ENCODE results near the gene IGSF23.
"Not testable (repeated sequence)": the region's sequence is repeated elsewhere in the genome, so short reads cannot be mapped to it uniquely, and the experiment has no call there.

Gene IGSF23

GRCh38 chr19:44585371-44586133 lies 27.8 kb upstream of the IGSF23 start:
- in situ Hi-C loops (cut with MboI; ENCODE audit: low pct_unique_long_range_greater_than_20kb, low sequenced_read_pairs): no loop called here

DNA sequence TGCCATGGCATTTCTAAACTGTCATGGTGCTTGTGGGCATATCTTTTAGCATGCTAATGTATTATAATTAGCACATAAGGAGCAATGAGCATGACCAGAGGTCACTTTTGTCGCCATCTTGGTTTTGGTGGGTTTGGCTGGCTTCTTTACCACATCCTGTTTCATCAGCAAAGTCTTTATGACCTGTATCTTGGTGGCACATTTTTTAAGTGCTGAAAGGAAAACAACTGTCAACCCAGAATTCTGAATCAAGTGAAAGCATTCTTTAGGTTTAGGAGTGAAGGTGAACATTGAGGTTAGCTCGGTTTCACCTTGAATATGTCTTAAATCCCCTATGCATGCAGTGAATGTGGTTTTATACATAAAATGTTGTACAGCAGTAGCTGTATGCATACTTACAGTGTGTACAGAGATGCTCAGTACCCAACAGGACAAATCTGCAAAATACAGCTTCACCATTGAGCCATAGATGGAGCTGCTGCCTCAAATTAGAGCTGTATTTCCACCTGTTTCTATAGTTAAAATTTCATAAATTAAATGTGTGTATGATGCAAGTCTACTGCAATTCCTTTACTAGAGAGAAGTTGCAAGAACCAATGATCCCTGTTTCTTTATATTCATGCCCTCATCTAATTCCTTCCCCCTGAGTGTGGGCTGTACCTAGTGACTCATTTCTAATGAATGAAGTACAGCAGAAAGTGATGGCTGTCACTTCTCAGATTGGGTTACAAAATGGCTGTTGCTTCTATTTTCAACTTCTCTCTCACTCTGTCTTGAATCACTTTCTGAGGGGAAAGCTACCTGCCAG lies 25.2 kb upstream of the IGSF23 start:
- peak; percentile 89 for DNase-seq
- in situ Hi-C loops (cut with MboI; ENCODE audit: low pct_unique_long_range_greater_than_20kb, low sequenced_read_pairs): no loop called here

More at GRCh38 chr19:44585371-44586133, 27.8 kb upstream of the IGSF23 start:
- DNase-seq: no peak

DNA sequence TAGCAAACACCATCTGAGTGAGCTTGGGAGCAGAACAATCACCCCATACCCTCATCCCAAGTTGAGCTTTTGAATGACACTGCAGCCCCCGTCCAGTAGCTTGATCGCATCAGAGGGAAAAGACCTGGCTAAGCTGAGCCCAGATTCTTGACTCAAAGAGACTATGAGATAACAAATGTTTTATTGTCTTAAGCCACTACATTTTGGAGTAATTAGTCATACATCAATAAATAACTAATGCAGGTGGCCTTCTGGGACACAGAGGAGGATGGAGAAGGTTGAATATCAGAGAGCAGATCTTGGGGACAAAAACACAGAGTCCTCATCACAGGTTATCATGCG lies 24.6 kb upstream of the IGSF23 start:
- no peak for DNase-seq
- in situ Hi-C loops (cut with MboI; ENCODE audit: low pct_unique_long_range_greater_than_20kb, low sequenced_read_pairs): no loop called here

DNA sequence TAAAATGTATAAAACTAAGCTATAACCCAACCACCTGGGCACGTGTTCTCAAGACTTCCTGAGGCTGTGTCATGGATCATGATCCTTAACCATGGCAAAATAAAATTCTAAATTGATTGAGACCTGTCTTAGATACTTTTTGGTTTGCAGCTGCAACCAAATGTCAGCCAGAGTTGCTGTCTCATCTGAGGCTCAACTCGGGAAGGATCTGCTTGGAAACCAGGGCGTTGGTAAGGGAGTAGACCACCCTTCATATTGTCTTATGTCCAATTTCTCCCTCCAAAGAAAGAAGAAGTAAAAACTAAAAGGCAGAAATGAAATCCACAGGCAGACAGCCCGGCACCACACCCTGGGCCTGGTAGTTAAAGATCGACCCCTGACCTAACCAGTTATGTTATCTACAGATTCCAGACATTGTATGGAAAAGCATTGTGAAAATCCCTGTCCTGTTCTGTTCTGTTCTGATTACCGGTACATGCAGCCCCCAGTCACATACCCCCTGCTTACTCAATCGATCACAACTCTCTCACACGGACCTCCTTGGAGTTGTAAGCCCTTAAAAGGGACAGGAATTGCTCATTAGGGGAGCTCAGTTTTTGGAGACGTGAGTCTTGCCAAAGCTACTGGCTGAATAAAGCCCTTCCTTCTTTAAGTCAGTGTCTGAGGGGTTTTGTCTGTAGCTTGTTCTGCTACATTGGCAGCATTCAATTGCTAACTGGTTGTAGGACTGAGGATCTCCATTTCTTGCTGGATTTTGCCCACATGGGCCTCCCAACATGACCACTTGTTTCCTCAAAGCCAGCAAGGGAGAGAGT lies 22.9 kb upstream of the IGSF23 start:
- DNase-seq: no peak
- in situ Hi-C loops (cut with MboI; ENCODE audit: low pct_unique_long_range_greater_than_20kb, low sequenced_read_pairs): loop anchor here (10.0 kb wide), 1 partner anchor 54 kb away; the partner anchor contains the start of gene PVR

DNA sequence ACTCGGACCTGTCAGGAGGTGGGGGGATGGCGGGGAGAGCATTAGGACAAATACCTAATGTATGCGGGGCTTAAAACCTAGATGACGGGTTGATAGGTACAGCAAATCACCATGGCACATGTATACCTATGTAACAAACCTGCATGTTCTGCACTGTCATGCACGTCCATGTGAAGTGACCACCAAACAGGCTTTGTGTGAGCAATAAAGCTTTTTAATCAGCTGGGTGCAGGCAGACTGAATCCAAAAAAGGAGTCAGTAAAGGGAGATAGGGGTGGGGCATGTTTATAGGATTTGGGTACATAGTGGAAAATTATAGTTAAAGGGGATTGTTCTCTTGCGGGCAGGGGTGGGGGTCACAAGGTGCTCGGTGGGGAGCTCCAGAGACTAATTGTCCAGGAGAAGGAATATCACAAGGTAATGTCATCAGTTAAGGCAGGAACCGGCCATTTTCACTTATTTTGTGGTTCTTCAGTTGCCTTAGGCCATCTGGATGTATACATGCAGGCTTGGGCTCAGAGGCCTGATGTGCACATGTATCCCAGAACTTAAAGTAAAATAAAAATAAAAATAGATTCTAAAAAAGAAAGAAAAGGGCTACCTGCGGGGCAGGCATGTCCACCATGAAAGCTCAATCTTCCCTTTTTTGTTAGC lies 21.9 kb upstream of the IGSF23 start:
- in situ Hi-C loops (cut with MboI; ENCODE audit: low pct_unique_long_range_greater_than_20kb, low sequenced_read_pairs): loop anchor here (10.0 kb wide), 1 partner anchor 53 kb away; the partner anchor contains the start of gene PVR
- DNase-seq: not testable (repeated sequence)

DNA sequence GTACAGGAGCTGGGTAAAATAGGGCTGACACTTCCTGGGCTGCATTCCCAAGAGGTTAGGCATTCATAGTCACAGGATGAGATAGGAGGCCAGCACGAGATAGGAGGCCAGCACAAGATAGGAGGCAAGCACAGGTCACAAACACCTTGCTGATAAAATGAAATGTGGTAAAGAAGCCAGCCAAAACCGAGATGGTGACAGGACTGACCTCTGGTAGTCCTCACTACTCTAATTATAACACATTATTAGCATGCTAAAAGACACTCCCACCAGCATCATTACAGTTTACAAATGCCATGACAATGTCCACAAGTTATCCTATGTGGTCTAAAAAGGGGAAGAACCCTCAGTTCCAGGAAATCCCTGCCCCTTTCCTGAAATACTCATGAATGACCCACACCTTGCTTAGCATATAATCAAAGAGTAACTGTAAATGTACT lies 20.9 kb upstream of the IGSF23 start:
- peak; percentile 66 for DNase-seq
- in situ Hi-C loops (cut with MboI; ENCODE audit: low pct_unique_long_range_greater_than_20kb, low sequenced_read_pairs): loop anchor here (10.0 kb wide), 1 partner anchor 52 kb away; the partner anchor contains the start of gene PVR

- in situ Hi-C loops (cut with MboI; ENCODE audit: low pct_unique_long_range_greater_than_20kb, low sequenced_read_pairs): loop anchor here (10.0 kb wide), 1 partner anchor 52 kb away; the partner anchor contains the start of gene PVR
- DNase-seq: no peak
These were observed 20.1 kb upstream of the IGSF23 start for GRCh38 chr19:44593294-44593693.

- DNase-seq: not testable (repeated sequence)
- in situ Hi-C loops (cut with MboI; ENCODE audit: low pct_unique_long_range_greater_than_20kb, low sequenced_read_pairs): loop anchor here (10.0 kb wide), 1 partner anchor 51 kb away; the partner anchor contains the start of gene PVR
These were observed 19.5 kb upstream of the IGSF23 start for GRCh38 chr19:44593866-44594266.

- DNase-seq: no peak
- in situ Hi-C loops (cut with MboI; ENCODE audit: low pct_unique_long_range_greater_than_20kb, low sequenced_read_pairs): loop anchor here (10.0 kb wide), 1 partner anchor 48 kb away; the partner anchor contains the start of gene PVR
These were observed 16.8 kb upstream of the IGSF23 start for GRCh38 chr19:44596428-44597130.

GRCh38 chr19:44597131-44597491 lies 16.3 kb upstream of the IGSF23 start:
- in situ Hi-C loops (cut with MboI; ENCODE audit: low pct_unique_long_range_greater_than_20kb, low sequenced_read_pairs): loop anchor here (10.0 kb wide), 1 partner anchor 48 kb away; the partner anchor contains the start of gene PVR
- DNase-seq: no peak

- in situ Hi-C loops (cut with MboI; ENCODE audit: low pct_unique_long_range_greater_than_20kb, low sequenced_read_pairs): loop anchor here (10.0 kb wide), 1 partner anchor 46 kb away; the partner anchor contains the start of gene PVR
These were observed 15.0 kb upstream of the IGSF23 start for GRCh38 chr19:44598355-44598754.

DNA sequence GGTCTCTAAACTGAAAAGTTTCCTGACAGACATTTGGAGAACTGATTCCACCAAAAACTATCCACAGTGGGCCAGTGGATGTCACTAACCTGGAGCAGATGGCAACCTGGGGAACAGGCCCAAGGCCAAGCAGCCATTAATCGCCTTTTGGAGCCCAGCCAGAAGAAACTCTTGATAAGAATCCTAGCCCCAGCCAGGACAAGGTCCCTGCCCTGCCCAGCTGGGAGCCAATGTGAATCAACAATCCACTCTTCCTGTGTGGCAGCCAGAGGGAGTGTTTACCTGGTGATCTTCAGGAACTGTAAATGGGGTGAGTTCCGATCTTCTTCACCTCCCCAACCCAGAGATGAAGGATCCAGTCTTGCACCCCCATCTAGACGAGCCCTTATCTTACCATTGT lies 14.5 kb upstream of the IGSF23 start:
- in situ Hi-C loops (cut with MboI; ENCODE audit: low pct_unique_long_range_greater_than_20kb, low sequenced_read_pairs): loop anchor here (10.0 kb wide), 1 partner anchor 46 kb away; the partner anchor contains the start of gene PVR
- DNase-seq: no peak

More at GRCh38 chr19:44598355-44598754, 15.0 kb upstream of the IGSF23 start:
- DNase-seq: no peak

DNA sequence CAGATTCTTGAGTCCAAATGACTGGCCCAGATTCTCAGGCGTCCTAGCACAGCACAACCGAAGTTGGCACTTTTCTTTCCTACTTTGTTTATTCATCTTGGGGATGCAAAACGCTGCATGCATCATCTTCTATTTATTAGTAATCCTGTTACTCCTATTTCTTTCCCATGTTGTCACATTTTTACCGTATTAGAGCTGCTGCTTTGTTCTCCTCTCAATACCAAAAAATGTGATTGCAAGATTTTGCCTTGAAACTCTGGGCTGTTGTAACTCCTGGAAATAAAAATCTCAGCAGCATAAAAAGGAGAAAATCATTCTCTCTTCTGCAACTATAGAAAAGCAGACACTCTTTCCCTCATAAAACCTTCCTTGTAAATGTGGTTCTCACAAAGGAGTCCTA lies 12.9 kb upstream of the IGSF23 start:
- no peak for DNase-seq
- in situ Hi-C loops (cut with MboI; ENCODE audit: low pct_unique_long_range_greater_than_20kb, low sequenced_read_pairs): no loop called here

DNA sequence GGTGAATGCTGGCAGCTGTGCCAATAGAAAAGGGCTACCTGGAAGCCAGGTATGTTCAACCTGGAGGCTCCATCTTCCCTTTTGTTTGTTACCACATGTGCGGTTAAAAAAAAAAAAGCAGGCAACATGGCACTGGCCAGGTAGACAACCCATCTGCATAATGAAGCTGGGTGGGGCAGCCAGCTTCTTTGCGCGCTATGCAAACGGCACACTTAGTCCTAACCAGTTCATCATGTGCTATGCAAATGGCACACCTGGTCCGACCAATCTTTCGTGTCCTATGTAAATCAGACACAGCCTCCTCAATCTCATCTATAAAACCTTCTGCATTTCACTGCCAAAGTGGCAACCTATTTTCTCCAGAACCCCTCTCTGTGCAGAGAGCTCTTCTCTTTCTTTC lies 11.3 kb upstream of the IGSF23 start:
- in situ Hi-C loops (cut with MboI; ENCODE audit: low pct_unique_long_range_greater_than_20kb, low sequenced_read_pairs): no loop called here
- no peak for DNase-seq

DNA sequence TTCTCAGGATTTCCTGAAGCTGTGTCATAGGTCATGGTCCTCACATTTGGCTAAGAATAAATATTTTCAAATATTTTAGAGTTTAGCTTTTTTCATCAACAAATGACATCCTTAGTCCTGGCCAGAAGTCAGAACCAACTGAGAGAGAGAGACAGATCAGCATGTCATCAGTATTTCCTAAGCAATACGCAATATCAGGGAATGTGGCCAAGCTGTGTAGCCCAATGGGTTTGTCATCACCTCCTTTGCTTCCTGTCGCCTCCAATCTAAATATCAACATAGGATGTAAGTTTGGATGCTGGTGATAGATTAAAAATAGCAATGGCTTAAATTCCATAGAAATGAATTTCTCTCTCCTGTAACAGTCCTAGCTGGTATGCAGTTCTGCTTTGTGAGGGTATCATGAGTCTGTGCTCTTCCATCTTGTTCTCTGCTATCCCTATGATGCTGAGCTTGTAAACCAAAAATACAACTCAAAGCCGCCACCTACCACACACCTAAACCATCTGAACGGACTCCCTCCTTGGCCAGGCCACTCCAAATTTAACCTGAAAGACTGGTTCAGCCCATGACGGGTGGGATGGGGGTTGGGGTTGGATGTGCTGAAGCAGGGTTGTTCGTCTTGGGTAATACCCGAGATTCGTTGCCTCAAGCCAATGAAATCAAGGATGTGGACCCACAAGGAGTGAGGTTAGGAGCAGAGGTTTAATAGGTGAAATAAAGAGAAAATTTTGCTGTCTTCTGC lies 10.0 kb upstream of the IGSF23 start:
- in situ Hi-C loops (cut with MboI; ENCODE audit: low pct_unique_long_range_greater_than_20kb, low sequenced_read_pairs): no loop called here
- no peak for DNase-seq

DNA sequence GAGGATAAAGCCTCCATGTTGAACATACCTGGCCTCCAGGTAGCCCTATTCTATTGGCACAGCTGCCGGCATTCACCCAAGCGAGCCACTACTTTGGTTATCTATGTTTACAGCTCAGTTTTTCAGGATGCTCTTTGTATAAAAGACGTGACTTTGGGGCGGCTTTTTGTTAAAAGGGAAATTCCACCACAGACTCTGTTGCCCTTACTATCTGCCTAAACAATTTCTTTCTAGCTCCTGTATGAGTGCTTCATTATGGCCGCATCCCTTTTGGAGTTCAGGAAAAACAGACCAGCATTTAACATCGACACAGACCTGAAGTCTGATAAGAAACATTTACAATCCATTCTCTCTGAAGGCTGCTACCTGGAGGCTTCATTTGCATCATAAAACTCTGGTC lies 9.1 kb upstream of the IGSF23 start:
- DNase-seq: no peak
- in situ Hi-C loops (cut with MboI; ENCODE audit: low pct_unique_long_range_greater_than_20kb, low sequenced_read_pairs): no loop called here

DNA sequence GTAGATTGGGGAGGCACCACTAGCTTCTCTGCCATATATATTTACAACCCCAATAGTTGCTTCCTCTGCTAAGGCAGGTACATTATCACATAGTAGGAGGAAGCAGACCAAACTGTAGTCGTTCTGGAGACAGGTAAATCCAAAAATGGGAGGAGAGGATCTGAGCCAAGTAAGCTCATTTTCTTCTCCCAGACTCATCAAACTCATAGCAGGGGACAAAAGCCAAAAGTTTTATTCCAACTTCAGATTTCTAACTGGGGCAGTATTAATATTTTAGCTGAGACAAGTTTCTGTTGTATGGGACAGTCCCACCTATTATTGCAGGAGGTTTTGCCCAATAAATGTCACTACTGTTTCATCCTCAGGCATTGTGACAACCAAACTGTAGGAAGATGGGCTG lies 7.8 kb upstream of the IGSF23 start:
- in situ Hi-C loops (cut with MboI; ENCODE audit: low pct_unique_long_range_greater_than_20kb, low sequenced_read_pairs): no loop called here

More for the DNA sequence above, 7.8 kb upstream of the IGSF23 start:
- DNase-seq: no peak
